ENCODE measurements around the gene LMF1. TPM values are rescaled to one million over a fixed set of nuclear protein-coding genes. Genes with fewer than 3 reads are reported as not detected.
"Not testable (repeated sequence)": the region's sequence is repeated elsewhere in the genome, so short reads cannot be mapped to it uniquely, and the experiment has no call there.

LMF1 gene
- total and polyA plus RNA-seq, 9 of the 15 experiments (the other 6 are each of a cell fraction or from before 2014, with no cell fraction given): 0.11 to 1.6 (median 0.55) TPM; not detected in 1

DNA sequence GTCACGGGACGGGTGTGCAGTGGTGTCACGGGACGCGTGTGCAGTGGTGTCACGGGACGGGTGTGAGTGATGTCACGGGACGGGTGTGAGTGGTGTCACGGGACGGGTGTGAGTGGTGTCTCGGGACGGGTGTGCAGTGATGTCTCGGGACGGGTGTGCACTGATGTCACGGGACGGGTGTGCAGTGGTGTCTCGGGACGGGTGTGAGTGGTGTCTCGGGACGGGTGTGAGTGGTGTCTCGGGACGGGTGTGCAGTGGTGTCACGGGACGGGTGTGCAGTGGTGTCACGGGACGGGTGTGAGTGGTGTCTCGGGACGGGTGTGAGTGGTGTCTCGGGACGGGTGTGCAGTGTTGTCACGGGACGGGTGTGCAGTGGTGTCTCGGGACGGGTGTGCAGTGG lies 111.8 kb downstream of the LMF1 start:
- in situ Hi-C loops (cut with MboI); H3K9ac ChIP-seq (ENCODE audit: insufficient read depth in 1 of 2, low read depth in 2 of 2, low read length in 2 of 2); intact Hi-C loops (cut with micrococcal nuclease); H4K20me1 ChIP-seq (replicated peaks; ENCODE audit: control insufficient read depth, insufficient read depth, low read length); POLR2A ChIA-PET; H3K36me3 ChIP-seq (ENCODE audit: control insufficient read depth, insufficient read depth, low read length); BruUV-seq (replicated peaks); H3K9me3 ChIP-seq (replicated peaks; ENCODE audit: control insufficient read depth, insufficient read depth, low read depth, low read length); H3K79me2 ChIP-seq (ENCODE audit: control insufficient read depth, insufficient read depth, low read length); H3K27ac ChIP-seq (ENCODE audit: extremely low read depth, low read depth, low read length); H3K4me2 ChIP-seq (ENCODE audit: insufficient read depth, low read length); FAIRE-seq; H2AFZ ChIP-seq (ENCODE audit: low read depth, low read length); ATAC-seq; CTCF ChIA-PET (ENCODE audit: low intra/inter-chr PET ratio); DNase-seq (ENCODE audit: extremely low read depth in 1 of 4, low spot score in 3 of 4); H3K4me3 ChIP-seq; H3K4me1 ChIP-seq (replicated peaks in 1 of 2; ENCODE audit: control insufficient read depth in 2 of 2, insufficient read depth in 2 of 2, low read length in 2 of 2); H3K9me1 ChIP-seq (ENCODE audit: control insufficient read depth, insufficient read depth, low read length): not testable (repeated sequence)
- peaks cover 13 to 26% of the 10 kb centered on the region in 2 experiments; a peak in 4 of 5 replicates for H3K27me3 ChIP-seq (ENCODE audit: control insufficient read depth in 2 of 2, insufficient read depth in 2 of 2, low read length in 2 of 2)
- WGBS (ENCODE audit: insufficient coverage, low coverage, missing lambda C conversion rate): 27% methylated on average over 27 of the region's 35 CpGs

- H4K20me1 ChIP-seq (replicated peaks; ENCODE audit: control insufficient read depth, insufficient read depth, low read length); BruUV-seq (replicated peaks); H3K4me2 ChIP-seq (ENCODE audit: insufficient read depth, low read length); in situ Hi-C loops (cut with MboI); FAIRE-seq; POLR2A ChIA-PET; H3K9me3 ChIP-seq (replicated peaks; ENCODE audit: control insufficient read depth, insufficient read depth, low read depth, low read length); CTCF ChIA-PET (ENCODE audit: low intra/inter-chr PET ratio); H3K36me3 ChIP-seq (ENCODE audit: control insufficient read depth, insufficient read depth, low read length); H3K4me3 ChIP-seq; H3K27ac ChIP-seq (ENCODE audit: extremely low read depth, low read depth, low read length); H3K4me1 ChIP-seq (replicated peaks in 1 of 2; ENCODE audit: control insufficient read depth in 2 of 2, insufficient read depth in 2 of 2, low read length in 2 of 2); H3K79me2 ChIP-seq (ENCODE audit: control insufficient read depth, insufficient read depth, low read length); H3K9ac ChIP-seq (ENCODE audit: insufficient read depth in 1 of 2, low read depth in 2 of 2, low read length in 2 of 2); intact Hi-C loops (cut with micrococcal nuclease); H2AFZ ChIP-seq (ENCODE audit: low read depth, low read length); DNase-seq (ENCODE audit: extremely low read depth in 1 of 4, low spot score in 3 of 4); ATAC-seq; H3K9me1 ChIP-seq (ENCODE audit: control insufficient read depth, insufficient read depth, low read length): not testable (repeated sequence)
- peaks cover 10 to 32% of the 10 kb centered on the region in 2 experiments; a peak in 4 of 5 replicates for H3K27me3 ChIP-seq (ENCODE audit: control insufficient read depth in 2 of 2, insufficient read depth in 2 of 2, low read length in 2 of 2)
- 32% methylated on average over 29 of the region's 36 CpGs for WGBS (ENCODE audit: insufficient coverage, low coverage, missing lambda C conversion rate)
Measured at GRCh38 chr16:858441-858840, 112.3 kb downstream of the LMF1 start.

Data from K562 (cell line).